H9 (cell line): ENCODE results near the gene DDX60. TPM values are rescaled to one million over a fixed set of nuclear protein-coding genes. Genes with fewer than 3 reads are reported as not detected.

Source experiments
- DNase-seq: peaks from one replicate; pipeline ENCODE4 v3.0.0-alpha.2; 2017
- H2AFZ ChIP-seq: one replicate; pipeline ENCODE4 v1.6.1; 2013; ENCODE audit warnings: mild to moderate bottlenecking, low read length, control low read depth, moderate library complexity
- H2AK5ac ChIP-seq: 2 replicates; pipeline ENCODE4 v1.6.1; 2013; ENCODE audit warnings: low read length, control low read depth, mixed read lengths; ENCODE audit not compliant: insufficient read length
- H2BK120ac ChIP-seq: one replicate; pipeline ENCODE4 v1.6.1; 2013; ENCODE audit warnings: low read depth, mild to moderate bottlenecking, low read length, control low read depth, inconsistent platforms; ENCODE audit not compliant: poor library complexity, severe bottlenecking
- H2BK12ac ChIP-seq: 2 replicates; pipeline ENCODE4 v1.6.1; 2013; ENCODE audit warnings: low read length, control low read depth, mixed read lengths, low read depth; ENCODE audit not compliant: insufficient read length
- H2BK15ac ChIP-seq: 2 replicates; pipeline ENCODE4 v1.6.1; 2013; ENCODE audit warnings: low read depth, low read length, control low read depth
- H2BK20ac ChIP-seq: one replicate; pipeline ENCODE4 v1.6.1; 2013; ENCODE audit warnings: low read depth, mild to moderate bottlenecking, low read length, control low read depth, inconsistent platforms; ENCODE audit not compliant: poor library complexity, severe bottlenecking
- H2BK5ac ChIP-seq: 2 replicates; pipeline ENCODE4 v1.6.1; 2013; ENCODE audit warnings: low read length, control low read depth, mixed read lengths; ENCODE audit not compliant: insufficient read length
- H3K14ac ChIP-seq: 2 replicates; pipeline ENCODE4 v1.6.1; 2013; ENCODE audit warnings: low read length, control low read depth; ENCODE audit not compliant: insufficient read depth
- H3K18ac ChIP-seq: 2 replicates; pipeline ENCODE4 v1.6.1; 2013; ENCODE audit warnings: low read depth, mild to moderate bottlenecking, mixed read lengths, low read length, control low read depth; ENCODE audit not compliant: insufficient read length
- H3K23ac ChIP-seq: 2 replicates; pipeline ENCODE4 v1.6.1; 2013; ENCODE audit warnings: low read length, control low read depth, mixed read lengths, low read depth; ENCODE audit not compliant: insufficient read length
- H3K23me2 ChIP-seq: 2 replicates; pipeline ENCODE4 v1.6.1; 2013; ENCODE audit warnings: low read depth, mild to moderate bottlenecking, mixed read lengths, low read length, control low read depth; ENCODE audit not compliant: insufficient read length, poor library complexity, severe bottlenecking
- H3K27ac ChIP-seq: 2 replicates; pipeline ENCODE4 v1.5.1; 2013; ENCODE audit warnings: low read length, control low read depth, mixed read lengths, low read depth; ENCODE audit not compliant: insufficient read length
- H3K27me3 ChIP-seq: 2 replicates; pipeline ENCODE4 v1.6.1; 2013; ENCODE audit warnings: low read length, control low read depth, inconsistent platforms; ENCODE audit not compliant: insufficient read depth
- H3K4ac ChIP-seq: 2 replicates; pipeline ENCODE4 v1.6.1; 2013; ENCODE audit warnings: low read depth, mild to moderate bottlenecking, control low read depth, inconsistent platforms, low read length, moderate library complexity
- H3K4me1 ChIP-seq: 2 replicates; pipeline ENCODE4 v1.6.1; 2013; ENCODE audit warnings: low read length, control low read depth, inconsistent platforms; ENCODE audit not compliant: insufficient read depth
- H3K4me2 ChIP-seq: 2 replicates; pipeline ENCODE4 v1.6.1; 2013; ENCODE audit warnings: low read length, control low read depth, mixed read lengths; ENCODE audit not compliant: insufficient read length, insufficient read depth
- H3K56ac ChIP-seq: 2 replicates; pipeline ENCODE4 v1.6.1; 2013; ENCODE audit warnings: low read depth, mild to moderate bottlenecking, mixed read lengths, low read length, control low read depth; ENCODE audit not compliant: insufficient read length
- H3K79me1 ChIP-seq: 2 replicates; pipeline ENCODE4 v1.6.1; 2013; ENCODE audit warnings: low read depth, mild to moderate bottlenecking, moderate library complexity, low read length, control low read depth, inconsistent platforms; ENCODE audit not compliant: insufficient read depth, poor library complexity, severe bottlenecking
- H3K79me2 ChIP-seq: 2 replicates; pipeline ENCODE4 v1.6.1; 2013; ENCODE audit warnings: low read length, control low read depth, inconsistent platforms; ENCODE audit not compliant: insufficient read depth
- H3K9ac ChIP-seq: 2 replicates; pipeline ENCODE4 v1.6.1; 2013; ENCODE audit warnings: low read length, control low read depth, mixed read lengths; ENCODE audit not compliant: insufficient read length; ENCODE audit errors: extremely low read depth
- H3K9me3 ChIP-seq: one replicate; pipeline ENCODE4 v1.6.1; 2013; ENCODE audit warnings: low read depth, low read length, inconsistent platforms; ENCODE audit not compliant: control insufficient read depth
- H3T11ph ChIP-seq: one replicate; pipeline ENCODE4 v1.6.1; 2013; ENCODE audit warnings: mild to moderate bottlenecking, low read length, control low read depth, inconsistent platforms
- H4K20me1 ChIP-seq: one replicate; pipeline ENCODE4 v1.6.1; 2013; ENCODE audit not compliant: control insufficient read depth, insufficient read length, insufficient read depth
- H4K5ac ChIP-seq: 2 replicates; pipeline ENCODE4 v1.6.1; 2013; ENCODE audit warnings: low read depth, mild to moderate bottlenecking, mixed read lengths, low read length, control low read depth; ENCODE audit not compliant: insufficient read length
- H4K8ac ChIP-seq: replicated peaks from 2 replicates; pipeline ENCODE4 v1.6.1; 2013; ENCODE audit warnings: low read length, control low read depth, mixed read lengths, low read depth; ENCODE audit not compliant: insufficient read length
- H4K91ac ChIP-seq: 2 replicates; pipeline ENCODE4 v1.6.1; 2013; ENCODE audit warnings: low read depth, mild to moderate bottlenecking, moderate library complexity, mixed read lengths, low read length, control low read depth; ENCODE audit not compliant: insufficient read length
- H3K27ac Mint-ChIP-seq, 3 experiments: 2 replicates in 2 of 3; 3 replicates in 1 of 3; pipeline ENCODE4 v1.8.0; 2020 to 2021; ENCODE audit warnings: mixed read lengths in 3 of 3, mild to moderate bottlenecking in 1 of 3, moderate library complexity in 1 of 3
- H3K27me3 Mint-ChIP-seq: 2 replicates; pipeline ENCODE4 v1.8.0; 2021; ENCODE audit warnings: low read depth, mild to moderate bottlenecking, moderate library complexity, mixed read lengths
- H3K36me3 Mint-ChIP-seq, 3 experiments: 2 replicates in 2 of 3; 3 replicates in 1 of 3; pipeline ENCODE4 v1.8.0; 2020 to 2021; ENCODE audit warnings: low read depth in 3 of 3, mixed read lengths in 3 of 3; ENCODE audit not compliant: insufficient read depth in 1 of 3
- H3K4me1 Mint-ChIP-seq, 2 experiments: 2 replicates each; pipeline ENCODE4 v1.8.0; 2020; ENCODE audit warnings: mixed read lengths in 2 of 2
- H3K4me3 Mint-ChIP-seq, 2 experiments: 2 replicates in 1 of 2; 3 replicates in 1 of 2; pipeline ENCODE4 v1.8.0; 2020 to 2021; ENCODE audit warnings: mild to moderate bottlenecking in 2 of 2, mixed read lengths in 2 of 2, moderate library complexity in 1 of 2
- H3K9me3 Mint-ChIP-seq, 2 experiments: 2 replicates in 1 of 2; 3 replicates in 1 of 2; pipeline ENCODE4 v1.8.0; 2020; ENCODE audit warnings: mild to moderate bottlenecking in 2 of 2, mixed read lengths in 2 of 2, moderate library complexity in 1 of 2
- CTCF ChIP-seq: fragments of 200-600 bp; sonication (generic); conservative IDR thresholded peaks from 3 replicates; pipeline ENCODE4 v1.8.0; 2021; ENCODE audit warnings: antibody characterized with exemption, mild to moderate bottlenecking
- WGBS: extraction: QIAGEN DNeasy Blood & Tissue Kit; methylation state at CpG from one replicate; pipeline ENCODE4 v1.1.7; 2013; ENCODE audit warnings: missing lambda C conversion rate, low lambda C conversion rate, mixed read lengths; ENCODE audit not compliant: insufficient read length; ENCODE audit errors: extremely low coverage; 5-methylcytosine and 5-hydroxymethylcytosine counted together
- total RNA-seq: library from RNA; stranded (reverse); gene quantifications from 2 replicates; pipeline ENCODE4 v1.2.1, GENCODE V29; 2021

DDX60 gene
- total RNA-seq, 1 experiment from 2014 or later: 3.9 TPM

- Histone ChIP-seq H3K4me2 (no peak overlapping the region), H3K27ac (no peak overlapping the region), H4K5ac (no peak overlapping the region)
Measured at GRCh38 chr4:168221301-168221700, 97.3 kb downstream of the DDX60 start.

More at GRCh38 chr4:168221301-168221700, 97.3 kb downstream of the DDX60 start:
- no peaks in the 10 kb centered on the region for H3K27me3 ChIP-seq
- no peak overlapping the region for H3T11ph ChIP-seq
- no peak overlapping the region for H3K56ac ChIP-seq
- H2BK15ac ChIP-seq: no peak overlapping the region
- Mint-ChIP-seq H3K9me3 (peaks cover 0 to 3% of the 10 kb centered on the region in 2 experiments; a peak in 2 of 5 replicates), H3K4me3 (no peak overlapping the region), H3K27me3 (no peaks in the 10 kb centered on the region), H3K4me1 (peaks cover 0 to 4% of the 10 kb centered on the region in 2 experiments; a peak in 2 of 4 replicates), H3K27ac (no peak overlapping the region), H3K36me3 (peaks cover 0 to 4% (median 0%) of the 10 kb centered on the region in 3 experiments; a peak in 1 of 7 replicates)
- no peaks in the 10 kb centered on the region for H3K79me2 ChIP-seq
- no peaks in the 10 kb centered on the region for H3K23me2 ChIP-seq
- no peak overlapping the region for H2BK20ac ChIP-seq
- no peaks in the 10 kb centered on the region for H3K9me3 ChIP-seq
- H2AFZ ChIP-seq: no peak overlapping the region
- no peak for DNase-seq
- no CpG with 5 or more reads among the region's 2 CpGs for WGBS
- no peak overlapping the region for H4K91ac ChIP-seq
- TF ChIP-seq CTCF: no peak
- H2BK5ac ChIP-seq: no peak overlapping the region
- no peaks in the 10 kb centered on the region for H3K4me1 ChIP-seq
- no peak overlapping the region for H2AK5ac ChIP-seq
- H3K14ac ChIP-seq: no peak overlapping the region
- H4K8ac ChIP-seq: no peak overlapping the region
- no peak overlapping the region for H3K9ac ChIP-seq
- no peaks in the 10 kb centered on the region for H3K79me1 ChIP-seq
- H2BK12ac ChIP-seq: no peak overlapping the region
- no peaks in the 10 kb centered on the region for H4K20me1 ChIP-seq
- no peak overlapping the region for H3K18ac ChIP-seq
- no peak overlapping the region for H3K23ac ChIP-seq
- H3K4ac ChIP-seq: no peak overlapping the region
- H2BK120ac ChIP-seq: no peak overlapping the region
